Osteocyte (in vitro differentiated cells): ENCODE results near the gene NFIA. TPM values are rescaled to one million over a fixed set of nuclear protein-coding genes. Genes with fewer than 3 reads are reported as not detected.
A peak's percentile ranks its signal among the peaks of the same experiment; 100 is the strongest.

Source experiments
- DNase-seq: peaks from one replicate; pipeline ENCODE4 v3.0.0; 2021; ENCODE audit warnings: mixed read lengths; ENCODE audit not compliant: unreplicated experiment; ENCODE audit errors: extremely low spot score
- H3K27ac Mint-ChIP-seq: one replicate; pipeline ENCODE4 v1.8.0; 2021; ENCODE audit warnings: mild to moderate bottlenecking, mixed read lengths; ENCODE audit not compliant: unreplicated experiment
- H3K27me3 Mint-ChIP-seq: one replicate; pipeline ENCODE4 v1.8.0; 2021; ENCODE audit warnings: mixed read lengths; ENCODE audit not compliant: unreplicated experiment
- H3K36me3 Mint-ChIP-seq: one replicate; pipeline ENCODE4 v1.8.0; 2021; ENCODE audit warnings: mixed read lengths; ENCODE audit not compliant: unreplicated experiment
- H3K4me1 Mint-ChIP-seq: one replicate; pipeline ENCODE4 v1.8.0; 2021; ENCODE audit warnings: mixed read lengths; ENCODE audit not compliant: unreplicated experiment
- H3K4me3 Mint-ChIP-seq: one replicate; pipeline ENCODE4 v1.8.0; 2021; ENCODE audit warnings: mild to moderate bottlenecking, moderate library complexity, mixed read lengths; ENCODE audit not compliant: unreplicated experiment
- H3K9me3 Mint-ChIP-seq: one replicate; pipeline ENCODE4 v1.8.0; 2021; ENCODE audit warnings: mixed read lengths; ENCODE audit not compliant: unreplicated experiment
- CTCF ChIP-seq: fragments of 200-600 bp; sonication (generic); IDR thresholded peaks from 2 replicates; pipeline ENCODE4 v1.5.0; 2021; ENCODE audit warnings: antibody characterized with exemption, mild to moderate bottlenecking, moderate library complexity
- total RNA-seq: library from RNA; stranded (reverse); gene quantifications from 2 replicates; pipeline ENCODE4 v1.2.1, GENCODE V29; 2021

The NFIA gene
- total RNA-seq, 1 donor from 2014 or later: 46.7 TPM

- DNase-seq: no peak
- peak overlapping the region; percentile 44 for H3K4me3 Mint-ChIP-seq
- no peaks in the 10 kb centered on the region for H3K9me3 Mint-ChIP-seq
- TF ChIP-seq CTCF: no peak
- H3K27me3 Mint-ChIP-seq: no peaks in the 10 kb centered on the region
- H3K36me3 Mint-ChIP-seq: no peaks in the 10 kb centered on the region
- peak overlapping the region; percentile 73 for H3K27ac Mint-ChIP-seq
- H3K4me1 Mint-ChIP-seq: peaks cover 48% of the 10 kb centered on the region
Observed at GRCh38 chr1:61183471-61184039, 101.2 kb downstream of the NFIA start.

GRCh38 chr1:61184040-61184713 lies 101.8 kb downstream of the NFIA start:
- Mint-ChIP-seq H3K27me3 (no peaks in the 10 kb centered on the region), H3K27ac (peak overlapping the region; percentile 73), H3K4me3 (peak overlapping the region; percentile 44), H3K4me1 (peaks cover 46% of the 10 kb centered on the region), H3K36me3 (no peaks in the 10 kb centered on the region), H3K9me3 (no peaks in the 10 kb centered on the region)
- TF ChIP-seq CTCF: no peak
- no peak for DNase-seq

- no peak for TF ChIP-seq CTCF
- peaks cover 46% of the 10 kb centered on the region for H3K4me1 Mint-ChIP-seq
- no peak for DNase-seq
- H3K9me3 Mint-ChIP-seq: no peaks in the 10 kb centered on the region
- H3K4me3 Mint-ChIP-seq: peak overlapping the region; percentile 44
- no peaks in the 10 kb centered on the region for H3K27me3 Mint-ChIP-seq
- no peaks in the 10 kb centered on the region for H3K36me3 Mint-ChIP-seq
- H3K27ac Mint-ChIP-seq: peak overlapping the region; percentile 73
Observed at GRCh38 chr1:61184714-61185106, 102.3 kb downstream of the NFIA start.

- H3K4me3 Mint-ChIP-seq: no peak overlapping the region
- H3K4me1 Mint-ChIP-seq: peaks cover 48% of the 10 kb centered on the region
- H3K36me3 Mint-ChIP-seq: no peaks in the 10 kb centered on the region
- H3K9me3 Mint-ChIP-seq: no peaks in the 10 kb centered on the region
- no peak for DNase-seq
- H3K27me3 Mint-ChIP-seq: no peaks in the 10 kb centered on the region
- TF ChIP-seq CTCF: no peak
- H3K27ac Mint-ChIP-seq: no peak overlapping the region
Observed at GRCh38 chr1:61186753-61187152, 104.4 kb downstream of the NFIA start.

- H3K27ac Mint-ChIP-seq: no peak overlapping the region
- peaks cover 40% of the 10 kb centered on the region for H3K4me1 Mint-ChIP-seq
Observed at GRCh38 chr1:61187352-61188086, 105.2 kb downstream of the NFIA start.

More at GRCh38 chr1:61187352-61188086, 105.2 kb downstream of the NFIA start:
- Mint-ChIP-seq H3K36me3 (no peaks in the 10 kb centered on the region), H3K27me3 (no peaks in the 10 kb centered on the region), H3K9me3 (no peaks in the 10 kb centered on the region), H3K4me3 (no peak overlapping the region)
- no peak for DNase-seq
- no peak for TF ChIP-seq CTCF
